Endometrial microvascular endothelial cells (primary cell): ENCODE data around the gene S100A3. TPM values are rescaled to one million over a fixed set of nuclear protein-coding genes. Genes with fewer than 3 reads are reported as not detected.

Source experiments
- total RNA-seq: library from RNA; depleted of rRNA; stranded (reverse); fragments of >200 nt; gene quantifications from one replicate; pipeline ENCODE4 v1.2.3, GENCODE V29; 2015; ENCODE audit errors: inconsistent ontology term

Gene S100A3
- total RNA-seq, 1 donor from 2014 or later, result 3.7 TPM

Other genes starting within 250 kb of the S100A3 start
- gene PGLYRP3, start 236.3 kb downstream of the S100A3 start, total RNA-seq, result not detected
- not detected for gene PGLYRP4, start 200.4 kb downstream of the S100A3 start, total RNA-seq
- not detected for gene S100A9, start 191.4 kb downstream of the S100A3 start, total RNA-seq
- not detected for gene S100A12, start 173.6 kb downstream of the S100A3 start, total RNA-seq
- not detected for gene S100A8, start 158.2 kb downstream of the S100A3 start, total RNA-seq
- gene S100A7A, start 132.7 kb downstream of the S100A3 start, total RNA-seq, result not detected
- gene S100A7, start 88.6 kb downstream of the S100A3 start, total RNA-seq, result not detected
- gene S100A6, start 13.3 kb downstream of the S100A3 start, total RNA-seq, result 690 TPM
- not detected for gene S100A5, start 8.3 kb downstream of the S100A3 start, total RNA-seq
- 9.4 TPM for gene S100A4, start 3.5 kb downstream of the S100A3 start, total RNA-seq
- 3.5 TPM for gene S100A2, start 16.6 kb upstream of the S100A3 start, total RNA-seq
- gene S100A16, start 63.9 kb upstream of the S100A3 start, total RNA-seq, result 892 TPM
- gene S100A14, start 67.1 kb upstream of the S100A3 start, total RNA-seq, result not detected
- 75.1 TPM for gene S100A13, start 78.2 kb upstream of the S100A3 start, total RNA-seq
- gene S100A1, start 79.2 kb upstream of the S100A3 start, total RNA-seq, result not detected
- gene CHTOP, start 84.8 kb upstream of the S100A3 start, total RNA-seq, result 28.2 TPM
- 68.6 TPM for gene SNAPIN, start 109.4 kb upstream of the S100A3 start, total RNA-seq
- gene ILF2, start 121.7 kb upstream of the S100A3 start, total RNA-seq, result 320 TPM
- 2.6 TPM for gene NPR1, start 129.4 kb upstream of the S100A3 start, total RNA-seq
- 21.0 TPM for gene INTS3, start 178.8 kb upstream of the S100A3 start, total RNA-seq
- 18.0 TPM for gene SLC27A3, start 226.1 kb upstream of the S100A3 start, total RNA-seq